ENCODE data around the gene SULT1B1. TPM values are rescaled to one million over a fixed set of nuclear protein-coding genes. Genes with fewer than 3 reads are reported as not detected.
"Not testable (repeated sequence)": the region's sequence is repeated elsewhere in the genome, so short reads cannot be mapped to it uniquely, and the experiment has no call there.

The SULT1B1 gene
- 1 to 10 TPM; 1.5 to 3.3 (median 2.6) TPM for polyA plus RNA-seq (ENCODE audit: insufficient read depth in 1 of 5, insufficient read length in 5 of 5, low replicate concordance in 1 of 5)
- long read RNA-seq, donor 1, result 0 reads
- long read RNA-seq, donor 2, result 0 reads
- long read RNA-seq, donor 3, result 0 reads
- long read RNA-seq, donor 4, result 0 reads
- long read RNA-seq, donor 5, result 0 reads
- long read RNA-seq, donor 6, full-length matches to known transcripts, result 1 of 1 reads
- long read RNA-seq, donor 6, partial matches to known transcripts, result 0 of 1 reads
- long read RNA-seq, donor 6, other reads (novel, unspliced or antisense), result 0 of 1 reads
- long read RNA-seq, donor 7, result 0 reads
- long read RNA-seq, donor 8, result 0 reads

GRCh38 chr4:69760455-69760854 lies at the start of gene SULT1B1:
SULT1B1 (minus strand) TSS chr4:69760620; CDS start chr4:69755217, 5,403 bp downstream.
- no peak for DNase-seq

- no peak for DNase-seq
Observed at GRCh38 chr4:69800599-69800998, 40.2 kb upstream of the SULT1B1 start.

GRCh38 chr4:69799337-69799736 lies 38.9 kb upstream of the SULT1B1 start:
- DNase-seq, result no peak

GRCh38 chr4:69793732-69794131 lies 33.3 kb upstream of the SULT1B1 start:
- DNase-seq, result no peak

GRCh38 chr4:69787879-69788278 lies 27.5 kb upstream of the SULT1B1 start:
- no peak for DNase-seq

GRCh38 chr4:69786547-69786946 lies 26.1 kb upstream of the SULT1B1 start:
- DNase-seq, result no peak

- no peak for DNase-seq
Observed at GRCh38 chr4:69785211-69785831, 24.9 kb upstream of the SULT1B1 start.

GRCh38 chr4:69782651-69783310 lies 22.4 kb upstream of the SULT1B1 start:
- no peak for DNase-seq

- no peak for DNase-seq
Observed at GRCh38 chr4:69781458-69782418, 21.3 kb upstream of the SULT1B1 start.

GRCh38 chr4:69780141-69780540 lies 19.7 kb upstream of the SULT1B1 start:
- peak; percentile 64 to 65 for DNase-seq

- DNase-seq, result peak; percentile 82 to 84
Observed at GRCh38 chr4:69776696-69777095, 16.3 kb upstream of the SULT1B1 start.

- no peak for DNase-seq
Observed at GRCh38 chr4:69775321-69775867, 15.0 kb upstream of the SULT1B1 start.

GRCh38 chr4:69773484-69773883 lies 13.1 kb upstream of the SULT1B1 start:
- no peak for DNase-seq

- not testable (repeated sequence) for DNase-seq
Observed at GRCh38 chr4:69768554-69768953, 8.1 kb upstream of the SULT1B1 start.

GRCh38 chr4:69765751-69766150 lies 5.3 kb upstream of the SULT1B1 start:
- no peak for DNase-seq

- DNase-seq, result no peak
Observed at GRCh38 chr4:69764311-69764710, 3.9 kb upstream of the SULT1B1 start.

GRCh38 chr4:69763233-69763632 lies 2.8 kb upstream of the SULT1B1 start:
- DNase-seq, result no peak

- no peak for DNase-seq
Observed at GRCh38 chr4:69759189-69759604, 1.2 kb downstream of the SULT1B1 start.

GRCh38 chr4:69757464-69757863 lies 3.0 kb downstream of the SULT1B1 start:
- DNase-seq, result no peak

GRCh38 chr4:69754926-69755580 lies 5.4 kb downstream of the SULT1B1 start:
- no peak for DNase-seq

- DNase-seq, result no peak
Observed at GRCh38 chr4:69753686-69754085, 6.7 kb downstream of the SULT1B1 start.
